Myocyte (in vitro differentiated cells): Measurements from ENCODE around the gene SFMBT2. TPM values are rescaled to one million over a fixed set of nuclear protein-coding genes. Genes with fewer than 3 reads are reported as not detected.
"Not testable (repeated sequence)": the region's sequence is repeated elsewhere in the genome, so short reads cannot be mapped to it uniquely, and the experiment has no call there.

Experiments used
- DNase-seq: peaks from one replicate; pipeline ENCODE4 v3.0.0-alpha.2; 2012; ENCODE audit warnings: low read depth
- total RNA-seq: library from RNA; depleted of rRNA; stranded (reverse); fragments of >200 nt; gene quantifications from 2 replicates; pipeline ENCODE4 v1.2.3, GENCODE V29; 2014

SFMBT2 gene
- total RNA-seq, 1 donor from 2014 or later = 0.08 TPM

- no peak for DNase-seq
These were observed 9.1 kb downstream of the SFMBT2 start for GRCh38 chr10:7401782-7402181.

GRCh38 chr10:7401156-7401555, 9.7 kb downstream of the SFMBT2 start:
- DNase-seq = no peak

- no peak for DNase-seq
These were observed 10.6 kb downstream of the SFMBT2 start for GRCh38 chr10:7400068-7400715.

GRCh38 chr10:7399533-7399932, 11.3 kb downstream of the SFMBT2 start:
- no peak for DNase-seq

GRCh38 chr10:7397049-7398035, 13.5 kb downstream of the SFMBT2 start:
- DNase-seq = no peak

- DNase-seq = not testable (repeated sequence)
These were observed 18.5 kb downstream of the SFMBT2 start for GRCh38 chr10:7392301-7392700.

GRCh38 chr10:7391748-7392147, 19.1 kb downstream of the SFMBT2 start:
- no peak for DNase-seq

- DNase-seq = not testable (repeated sequence)
These were observed 20.1 kb downstream of the SFMBT2 start for GRCh38 chr10:7390689-7391110.

GRCh38 chr10:7389844-7390243, 21.0 kb downstream of the SFMBT2 start:
- no peak for DNase-seq

- DNase-seq = no peak
These were observed 21.5 kb downstream of the SFMBT2 start for GRCh38 chr10:7389346-7389745.

- no peak for DNase-seq
These were observed 22.2 kb downstream of the SFMBT2 start for GRCh38 chr10:7388602-7389001.

- not testable (repeated sequence) for DNase-seq
These were observed 22.7 kb downstream of the SFMBT2 start for GRCh38 chr10:7388149-7388548.

GRCh38 chr10:7385114-7385513, 25.7 kb downstream of the SFMBT2 start:
- DNase-seq = no peak

- DNase-seq = no peak
These were observed 27.4 kb downstream of the SFMBT2 start for GRCh38 chr10:7383442-7383841.

GRCh38 chr10:7380704-7381241, 30.1 kb downstream of the SFMBT2 start:
- DNase-seq = no peak

GRCh38 chr10:7378602-7379403, 32.0 kb downstream of the SFMBT2 start:
- DNase-seq = no peak

- no peak for DNase-seq
These were observed 33.1 kb downstream of the SFMBT2 start for GRCh38 chr10:7377614-7378248.

GRCh38 chr10:7374795-7375194, 36.0 kb downstream of the SFMBT2 start:
- no peak for DNase-seq

GRCh38 chr10:7373039-7373438, 37.8 kb downstream of the SFMBT2 start:
- DNase-seq = no peak

- DNase-seq = no peak
These were observed 38.3 kb downstream of the SFMBT2 start for GRCh38 chr10:7372504-7372903.

- DNase-seq = no peak
These were observed 40.3 kb downstream of the SFMBT2 start for GRCh38 chr10:7370511-7370910.
